Measurements from ENCODE around the gene FBXL5. TPM values are rescaled to one million over a fixed set of nuclear protein-coding genes. Genes with fewer than 3 reads are reported as not detected.

FBXL5 gene
- total and polyA plus RNA-seq, 9 of the 15 experiments (the other 6 are each of a cell fraction or from before 2014, with no cell fraction given) = 6.0 to 35.2 (median 22.1) TPM

GRCh38 chr4:15668566-15669435 lies 13.6 kb upstream of the FBXL5 start (continued):
- TF ChIP-seq TBP (optimal IDR thresholded peaks at IDR 0.05; ENCODE audit: low read depth, low read length) (no peak), CLOCK (CRISPR knock-in tag; IDR thresholded peaks at IDR 0.05; ENCODE audit: borderline replicate concordance) (no peak), ZBTB5 (IDR thresholded peaks at IDR 0.05) (no peak)

GRCh38 chr4:15667006-15667405 lies 11.8 kb upstream of the FBXL5 start:
- H2AFZ ChIP-seq (ENCODE audit: low read depth, low read length) = no peak overlapping the region
- no peak overlapping the region for H3K4me3 ChIP-seq
- no peak overlapping the region for H3K9ac ChIP-seq (ENCODE audit: insufficient read depth in 1 of 2, low read depth in 2 of 2, low read length in 2 of 2)
- H3K36me3 ChIP-seq (ENCODE audit: control insufficient read depth, insufficient read depth, low read length) = peaks cover 12% of the 10 kb centered on the region; the same call in 1 of the 3 replicates
- POLR2A ChIA-PET = interaction anchor here (0.5 kb wide), 1 partner anchor 12 kb away, joined by 3 read pairs; the partner anchor contains the start of gene FBXL5
- H4K20me1 ChIP-seq (replicated peaks; ENCODE audit: control insufficient read depth, insufficient read depth, low read length) = no peaks in the 10 kb centered on the region
- ATAC-seq = no peak
- no TSS peak for BruUV-seq (replicated peaks)
- in situ Hi-C loops (cut with MboI) (loop anchor here (25.0 kb wide), 1 partner anchor 655 kb away; the partner anchor contains the start of gene CPEB2), intact Hi-C loops (cut with micrococcal nuclease) (no loop called here)
- H3K4me2 ChIP-seq (ENCODE audit: insufficient read depth, low read length) = no peak overlapping the region
- CTCF ChIA-PET (ENCODE audit: low intra/inter-chr PET ratio) = no interaction called here
- H3K9me3 ChIP-seq (replicated peaks; ENCODE audit: control insufficient read depth, insufficient read depth, low read depth, low read length) = no peaks in the 10 kb centered on the region
- H3K79me2 ChIP-seq (ENCODE audit: control insufficient read depth, insufficient read depth, low read length) = no peaks in the 10 kb centered on the region
- no peaks in the 10 kb centered on the region for H3K9me1 ChIP-seq (ENCODE audit: control insufficient read depth, insufficient read depth, low read length)
- FAIRE-seq = no peak
- H3K4me1 ChIP-seq (replicated peaks in 1 of 2; ENCODE audit: control insufficient read depth in 2 of 2, insufficient read depth in 2 of 2, low read length in 2 of 2) = no peaks in the 10 kb centered on the region
- WGBS (ENCODE audit: insufficient coverage, low coverage, missing lambda C conversion rate) = 80% methylated on average over 4 of the region's 4 CpGs
- H3K27ac ChIP-seq (ENCODE audit: extremely low read depth, low read depth, low read length) = no peak overlapping the region
- H3K27me3 ChIP-seq (ENCODE audit: control insufficient read depth in 2 of 2, insufficient read depth in 2 of 2, low read length in 2 of 2) = no peaks in the 10 kb centered on the region
- DNase-seq (ENCODE audit: extremely low read depth in 1 of 4, low spot score in 3 of 4) = no peak
- no peak for TF ChIP-seq KDM5B (IDR thresholded peaks at IDR 0.05; ENCODE audit: insufficient replicate concordance, low read depth, low read length)
- no peak for TF ChIP-seq SREBF2 (CRISPR knock-in tag; IDR thresholded peaks at IDR 0.05)
- no peak for TF ChIP-seq TAF15 (IDR thresholded peaks at IDR 0.05; ENCODE audit: low read depth, low read length)
- TF ChIP-seq SRSF7 (optimal IDR thresholded peaks at IDR 0.05; ENCODE audit: low read depth, low read length) = no peak
- TF ChIP-seq ZNF23 (CRISPR knock-in tag; IDR thresholded peaks at IDR 0.05) = no peak
- TF ChIP-seq KLF6 (CRISPR knock-in tag; IDR thresholded peaks at IDR 0.05; ENCODE audit: borderline replicate concordance) = no peak
